GM21576 (cell line): ENCODE measurements around the gene THEM5.
"Not testable (repeated sequence)": the region's sequence is repeated elsewhere in the genome, so short reads cannot be mapped to it uniquely, and the experiment has no call there.

Experiments
- ATAC-seq: cut with Tn5 transposase; IDR thresholded peaks from one replicate; pipeline ENCODE4 v1.9.1; 2021; ENCODE audit warnings: mild to moderate bottlenecking, moderate library complexity; ENCODE audit not compliant: unreplicated experiment

The THEM5 gene

GRCh38 chr1:151867765-151868411, 14.4 kb upstream of the THEM5 start:
- ATAC-seq = no peak

- no peak for ATAC-seq
These were observed 13.8 kb upstream of the THEM5 start for GRCh38 chr1:151867321-151867720.

GRCh38 chr1:151864411-151864810, 10.9 kb upstream of the THEM5 start:
- no peak for ATAC-seq

GRCh38 chr1:151862604-151863003, 9.1 kb upstream of the THEM5 start:
- no peak for ATAC-seq

- no peak for ATAC-seq
These were observed 7.1 kb upstream of the THEM5 start for GRCh38 chr1:151860504-151861187.

- no peak for ATAC-seq
These were observed 6.4 kb upstream of the THEM5 start for GRCh38 chr1:151859891-151860293.

- ATAC-seq = no peak
These were observed 5.6 kb upstream of the THEM5 start for GRCh38 chr1:151858886-151859665.

GRCh38 chr1:151858030-151858746, 4.7 kb upstream of the THEM5 start:
- no peak for ATAC-seq

GRCh38 chr1:151855933-151856332, 2.4 kb upstream of the THEM5 start:
- ATAC-seq = no peak

- not testable (repeated sequence) for ATAC-seq
These were observed 2.0 kb upstream of the THEM5 start for GRCh38 chr1:151855516-151855915.

- ATAC-seq = no peak
These were observed 1.1 kb upstream of the THEM5 start for GRCh38 chr1:151854658-151855057.

- ATAC-seq = no peak
These were observed 779 bp downstream of the THEM5 start for GRCh38 chr1:151852733-151853132.

GRCh38 chr1:151851886-151852285, 1.6 kb downstream of the THEM5 start:
- no peak for ATAC-seq

- no peak for ATAC-seq
These were observed 3.6 kb downstream of the THEM5 start for GRCh38 chr1:151849871-151850270.

- ATAC-seq = no peak
These were observed 4.4 kb downstream of the THEM5 start for GRCh38 chr1:151849126-151849525.

- ATAC-seq = no peak
These were observed 5.5 kb downstream of the THEM5 start for GRCh38 chr1:151847867-151848596.

GRCh38 chr1:151846686-151847237, 6.8 kb downstream of the THEM5 start:
- ATAC-seq = no peak

- no peak for ATAC-seq
These were observed 7.4 kb downstream of the THEM5 start for GRCh38 chr1:151846062-151846568.

GRCh38 chr1:151843398-151843797, 10.1 kb downstream of the THEM5 start:
- no peak for ATAC-seq

- ATAC-seq = no peak
These were observed 12.4 kb downstream of the THEM5 start for GRCh38 chr1:151841141-151841540.
